HG02642 (cell line): ENCODE data around the gene CFAP251.
"Not testable (repeated sequence)": the region's sequence is repeated elsewhere in the genome, so short reads cannot be mapped to it uniquely, and the experiment has no call there.

Source experiments
- ATAC-seq: cut with Tn5 transposase; IDR thresholded peaks from one replicate; pipeline ENCODE4 v1.9.1; 2021; ENCODE audit warnings: mild to moderate bottlenecking; ENCODE audit not compliant: unreplicated experiment, poor library complexity

The CFAP251 gene

GRCh38 chr12:121899590-121899989, 18.8 kb upstream of the CFAP251 start:
- no peak for ATAC-seq

GRCh38 chr12:121903202-121903601, 15.2 kb upstream of the CFAP251 start:
- ATAC-seq: no peak

GRCh38 chr12:121905746-121906145, 12.6 kb upstream of the CFAP251 start:
- ATAC-seq: no peak

- no peak for ATAC-seq
Measured at GRCh38 chr12:121908702-121909101, 9.7 kb upstream of the CFAP251 start.

GRCh38 chr12:121911824-121912585, 6.4 kb upstream of the CFAP251 start:
- ATAC-seq: no peak

- no peak for ATAC-seq
Measured at GRCh38 chr12:121915841-121916321, 2.5 kb upstream of the CFAP251 start.

GRCh38 chr12:121916719-121917118, 1.7 kb upstream of the CFAP251 start:
- ATAC-seq: no peak

GRCh38 chr12:121918679-121919038, 267 bp downstream of the CFAP251 start:
- ATAC-seq: no peak

- ATAC-seq: no peak
Measured at GRCh38 chr12:121921066-121921465, 2.7 kb downstream of the CFAP251 start.

- no peak for ATAC-seq
Measured at GRCh38 chr12:121925358-121925695, 6.9 kb downstream of the CFAP251 start.

- no peak for ATAC-seq
Measured at GRCh38 chr12:121926874-121927706, 8.7 kb downstream of the CFAP251 start.

GRCh38 chr12:121927813-121928212, 9.4 kb downstream of the CFAP251 start:
- no peak for ATAC-seq

- ATAC-seq: not testable (repeated sequence)
Measured at GRCh38 chr12:121929545-121929944, 11.2 kb downstream of the CFAP251 start.

- ATAC-seq: no peak
Measured at GRCh38 chr12:121930862-121931261, 12.5 kb downstream of the CFAP251 start.

GRCh38 chr12:121932176-121932536, 13.8 kb downstream of the CFAP251 start:
- no peak for ATAC-seq

GRCh38 chr12:121932914-121933521, 14.6 kb downstream of the CFAP251 start:
- ATAC-seq: no peak

- no peak for ATAC-seq
Measured at GRCh38 chr12:121933522-121934308, 15.3 kb downstream of the CFAP251 start.

- ATAC-seq: no peak
Measured at GRCh38 chr12:121934309-121934664, 15.9 kb downstream of the CFAP251 start.

GRCh38 chr12:121937654-121938053, 19.3 kb downstream of the CFAP251 start:
- ATAC-seq: no peak

GRCh38 chr12:121939186-121939585, 20.8 kb downstream of the CFAP251 start:
- ATAC-seq: no peak
